ENCODE data around the gene TBC1D16. TPM values are rescaled to one million over a fixed set of nuclear protein-coding genes. Genes with fewer than 3 reads are reported as not detected.
"Not testable (repeated sequence)": the region's sequence is repeated elsewhere in the genome, so short reads cannot be mapped to it uniquely, and the experiment has no call there.

TBC1D16 gene
- total RNA-seq, 1 experiment from 2014 or later, result 1,023 TPM

GRCh38 chr17:79996291-79996690, 39.4 kb downstream of the TBC1D16 start:
- no peak for DNase-seq (ENCODE audit: low read depth, low spot score)
- in situ Hi-C loops (cut with HindIII; ENCODE audit: low pct_unique_long_range_greater_than_20kb, low sequenced_read_pairs), result loop anchor here (25.0 kb wide), 1 partner anchor 209 kb away; the partner anchor contains the start of genes CBX2 and CBX8

GRCh38 chr17:79995696-79996095, 40.0 kb downstream of the TBC1D16 start:
- in situ Hi-C loops (cut with HindIII; ENCODE audit: low pct_unique_long_range_greater_than_20kb, low sequenced_read_pairs), result loop anchor here (25.0 kb wide), 1 partner anchor 208 kb away; the partner anchor contains the start of genes CBX2 and CBX8
- DNase-seq (ENCODE audit: low read depth, low spot score), result no peak

GRCh38 chr17:79994602-79995001, 41.1 kb downstream of the TBC1D16 start:
- in situ Hi-C loops (cut with HindIII; ENCODE audit: low pct_unique_long_range_greater_than_20kb, low sequenced_read_pairs), result loop anchor here (25.0 kb wide), 1 partner anchor 207 kb away; the partner anchor contains the start of genes CBX2 and CBX8
- DNase-seq (ENCODE audit: low read depth, low spot score), result no peak

GRCh38 chr17:79994228-79994569, 41.5 kb downstream of the TBC1D16 start:
- in situ Hi-C loops (cut with HindIII; ENCODE audit: low pct_unique_long_range_greater_than_20kb, low sequenced_read_pairs), result loop anchor here (25.0 kb wide), 1 partner anchor 207 kb away; the partner anchor contains the start of genes CBX2 and CBX8
- not testable (repeated sequence) for DNase-seq (ENCODE audit: low read depth, low spot score)

- in situ Hi-C loops (cut with HindIII; ENCODE audit: low pct_unique_long_range_greater_than_20kb, low sequenced_read_pairs), result loop anchor here (25.0 kb wide), 1 partner anchor 206 kb away; the partner anchor contains the start of genes CBX2 and CBX8
Measured at GRCh38 chr17:79993390-79994227, 42.1 kb downstream of the TBC1D16 start.

GRCh38 chr17:79992649-79993389, 42.9 kb downstream of the TBC1D16 start:
- in situ Hi-C loops (cut with HindIII; ENCODE audit: low pct_unique_long_range_greater_than_20kb, low sequenced_read_pairs), result loop anchor here (25.0 kb wide), 1 partner anchor 206 kb away; the partner anchor contains the start of genes CBX2 and CBX8
- peak; percentile 45 for DNase-seq (ENCODE audit: low read depth, low spot score)

More at GRCh38 chr17:79993390-79994227, 42.1 kb downstream of the TBC1D16 start:
- peak; percentile 99 for DNase-seq (ENCODE audit: low read depth, low spot score)

- DNase-seq (ENCODE audit: low read depth, low spot score), result peak; percentile 74
- in situ Hi-C loops (cut with HindIII; ENCODE audit: low pct_unique_long_range_greater_than_20kb, low sequenced_read_pairs), result loop anchor here (25.0 kb wide), 1 partner anchor 205 kb away; the partner anchor contains the start of genes CBX2 and CBX8
Measured at GRCh38 chr17:79991924-79992648, 43.6 kb downstream of the TBC1D16 start.

GRCh38 chr17:79991140-79991923, 44.3 kb downstream of the TBC1D16 start:
- in situ Hi-C loops (cut with HindIII; ENCODE audit: low pct_unique_long_range_greater_than_20kb, low sequenced_read_pairs), result loop anchor here (25.0 kb wide), 1 partner anchor 204 kb away; the partner anchor contains the start of genes CBX2 and CBX8
- DNase-seq (ENCODE audit: low read depth, low spot score), result peak; percentile 96

GRCh38 chr17:79990704-79991103, 45.0 kb downstream of the TBC1D16 start:
- DNase-seq (ENCODE audit: low read depth, low spot score), result no peak
- in situ Hi-C loops (cut with HindIII; ENCODE audit: low pct_unique_long_range_greater_than_20kb, low sequenced_read_pairs), result loop anchor here (25.0 kb wide), 1 partner anchor 203 kb away; the partner anchor contains the start of genes CBX2 and CBX8

- in situ Hi-C loops (cut with HindIII; ENCODE audit: low pct_unique_long_range_greater_than_20kb, low sequenced_read_pairs), result loop anchor here (25.0 kb wide), 1 partner anchor 203 kb away; the partner anchor contains the start of genes CBX2 and CBX8
Measured at GRCh38 chr17:79990051-79990592, 45.5 kb downstream of the TBC1D16 start.

GRCh38 chr17:79989106-79989835, 46.4 kb downstream of the TBC1D16 start:
- DNase-seq (ENCODE audit: low read depth, low spot score), result no peak
- in situ Hi-C loops (cut with HindIII; ENCODE audit: low pct_unique_long_range_greater_than_20kb, low sequenced_read_pairs), result loop anchor here (25.0 kb wide), 1 partner anchor 202 kb away; the partner anchor contains the start of genes CBX2 and CBX8

More at GRCh38 chr17:79990051-79990592, 45.5 kb downstream of the TBC1D16 start:
- no peak for DNase-seq (ENCODE audit: low read depth, low spot score)

- in situ Hi-C loops (cut with HindIII; ENCODE audit: low pct_unique_long_range_greater_than_20kb, low sequenced_read_pairs), result loop anchor here (25.0 kb wide), 1 partner anchor 201 kb away; the partner anchor contains the start of genes CBX2 and CBX8
Measured at GRCh38 chr17:79988185-79988971, 47.3 kb downstream of the TBC1D16 start.

GRCh38 chr17:79987935-79988184, 47.8 kb downstream of the TBC1D16 start:
- in situ Hi-C loops (cut with HindIII; ENCODE audit: low pct_unique_long_range_greater_than_20kb, low sequenced_read_pairs), result loop anchor here (25.0 kb wide), 1 partner anchor 201 kb away; the partner anchor contains the start of genes CBX2 and CBX8
- DNase-seq (ENCODE audit: low read depth, low spot score), result no peak

More at GRCh38 chr17:79988185-79988971, 47.3 kb downstream of the TBC1D16 start:
- peak; percentile 76 for DNase-seq (ENCODE audit: low read depth, low spot score)

- DNase-seq (ENCODE audit: low read depth, low spot score), result no peak
- in situ Hi-C loops (cut with HindIII; ENCODE audit: low pct_unique_long_range_greater_than_20kb, low sequenced_read_pairs), result loop anchor here (25.0 kb wide), 1 partner anchor 200 kb away; the partner anchor contains the start of genes CBX2 and CBX8
Measured at GRCh38 chr17:79987187-79987934, 48.3 kb downstream of the TBC1D16 start.

Data from SK-MEL-5 (cell line).